K562 (cell line): ENCODE data around the gene ANGPTL3. TPM values are rescaled to one million over a fixed set of nuclear protein-coding genes. Genes with fewer than 3 reads are reported as not detected.
A peak's percentile ranks its signal among the peaks of the same experiment; 100 is the strongest.

Experiments used
- ARID1B ChIP-seq: fragments of 450-650 bp; IDR thresholded peaks from 2 replicates; pipeline ENCODE4 v1.6.1; 2016; ENCODE audit warnings: antibody characterized with exemption, mild to moderate bottlenecking, inconsistent platforms
- BMI1 ChIP-seq: fragments of 150-350 bp; IDR thresholded peaks from 2 replicates; pipeline ENCODE4 v1.6.1; 2014; ENCODE audit warnings: low read length
- ELF2 ChIP-seq: fragments of 250-450 bp; sonication (Bioruptor Pico); IDR thresholded peaks from 2 replicates; pipeline ENCODE4 v1.5.0; 2021; ENCODE audit warnings: mild to moderate bottlenecking
- EP400 ChIP-seq: fragments of 450-650 bp; IDR thresholded peaks from 2 replicates; pipeline ENCODE4 v1.6.1; 2017; ENCODE audit warnings: antibody characterized with exemption, mild to moderate bottlenecking, moderate library complexity
- JUND ChIP-seq, 2 experiments: IDR thresholded peaks; 2 replicates in 1 of 2; 3 replicates in 1 of 2; pipeline ENCODE4 v1.6.1; 2011; ENCODE audit warnings: borderline replicate concordance in 2 of 2, low read depth in 2 of 2, low read length in 2 of 2, improper control_type of control experiment in 1 of 2, missing biosample characterization in 1 of 2, missing genetic modification characterization in 1 of 2, missing genetic modification reagents in 1 of 2
- MAFG ChIP-seq: fragments of 450-650 bp; conservative IDR thresholded peaks from 2 replicates; pipeline ENCODE4 v1.6.1; 2016; ENCODE audit warnings: missing genetic modification characterization, missing compliant biosample characterization
- MAFK ChIP-seq: IDR thresholded peaks from 2 replicates; pipeline ENCODE4 v1.6.1; 2011; ENCODE audit warnings: low read length, improper control_type of control experiment
- MEIS2 ChIP-seq: fragments of 450-650 bp; IDR thresholded peaks from 2 replicates; pipeline ENCODE4 v1.6.1; 2014; ENCODE audit warnings: mild to moderate bottlenecking; ENCODE audit not compliant: partially characterized antibody
- MYC ChIP-seq, 2 experiments: fragments of 250-450 bp in 1 of 2; sonication (Bioruptor Pico) in 1 of 2; IDR thresholded peaks; 2 replicates each; pipeline versions ENCODE4 v1.5.1 to v1.6.1; 2012 to 2021; ENCODE audit warnings: low read depth in 2 of 2, borderline replicate concordance in 1 of 2, improper control_type of control experiment in 1 of 2, low read length in 1 of 2, mild to moderate bottlenecking in 1 of 2, moderate library complexity in 1 of 2
- TARDBP ChIP-seq: fragments of 450-650 bp; IDR thresholded peaks from 2 replicates; pipeline ENCODE4 v1.6.1; 2016
- ZBTB17 ChIP-seq: fragments of 450-650 bp; formaldehyde crosslinking; IDR thresholded peaks from 2 replicates; pipeline ENCODE4 v1.4.0; 2020; ENCODE audit warnings: mild to moderate bottlenecking
- ZNF551 ChIP-seq: fragments of 250-450 bp; sonication (Bioruptor Pico); IDR thresholded peaks from 2 replicates; pipeline ENCODE4 v1.5.0; 2021; ENCODE audit warnings: mild to moderate bottlenecking, moderate library complexity
- polyA plus RNA-seq, 8 experiments: library from polyadenylated mRNA; depleted of rRNA in 4 of 8; stranded (reverse) in 5 of 8; unstranded in 3 of 8; fragments of >200 nt; fragmentation: Nextera tagmentation in 2 of 8; fragmentation: Illumina TruSeq in 1 of 8; extraction: Ambion mirVana in 2 of 8; extraction: Trizol in 1 of 8; gene quantifications; 2 replicates each; pipeline versions ENCODE4 v1.2.1 to v1.2.3, GENCODE V29; 2011 to 2014; ENCODE audit warnings: inconsistent platforms in 1 of 8, missing spikeins in 1 of 8
- total RNA-seq, 7 experiments: library from RNA; depleted of rRNA in 6 of 7; stranded (reverse); fragments of >200 nt in 6 of 7; fragmentation: Illumina TruSeq in 2 of 7; extraction: Trizol in 2 of 7; gene quantifications; 2 replicates each; pipeline versions ENCODE4 v1.2.1 to v1.2.3, GENCODE V29; 2011 to 2021; ENCODE audit warnings: low replicate concordance in 1 of 7
- TF ChIP-seq, protein P1 (sequence below), 2 experiments: IDR thresholded peaks in 1 of 2; conservative IDR thresholded peaks in 1 of 2; 2 replicates each; pipeline ENCODE4 v1.6.1; 2016; ENCODE audit warnings: low read depth in 2 of 2, mild to moderate bottlenecking in 1 of 2, missing compliant biosample characterization in 1 of 2, missing genetic modification characterization in 1 of 2, moderate library complexity in 1 of 2
- TF ChIP-seq, protein P2 (sequence below): fragments of 250-450 bp; sonication (Bioruptor Pico); IDR thresholded peaks from 2 replicates; pipeline ENCODE4 v1.5.0; 2022; ENCODE audit warnings: mild to moderate bottlenecking
- TF ChIP-seq, protein P3 (sequence below): fragments of 250-450 bp; sonication (Bioruptor Pico); IDR thresholded peaks from 2 replicates; pipeline ENCODE4 v1.8.0; 2022; ENCODE audit warnings: inconsistent platforms, mild to moderate bottlenecking, moderate library complexity, borderline replicate concordance
- TF ChIP-seq, protein P4 (sequence below): fragments of 200-800 bp; sonication (Bioruptor generic); IDR thresholded peaks from 2 replicates; pipeline ENCODE4 v1.6.1; 2017; ENCODE audit warnings: missing genetic modification characterization, missing compliant biosample characterization
- TF ChIP-seq, protein P5 (sequence below): sonication (generic); formaldehyde crosslinking; IDR thresholded peaks from 2 replicates; pipeline ENCODE4 v1.8.1; 2023; ENCODE audit warnings: mild to moderate bottlenecking, missing genetic modification reagents

Gene ANGPTL3
- total and polyA plus RNA-seq, 9 of the 15 experiments (the other 6 are each of a cell fraction or from before 2014, with no cell fraction given) = not detected

DNA sequence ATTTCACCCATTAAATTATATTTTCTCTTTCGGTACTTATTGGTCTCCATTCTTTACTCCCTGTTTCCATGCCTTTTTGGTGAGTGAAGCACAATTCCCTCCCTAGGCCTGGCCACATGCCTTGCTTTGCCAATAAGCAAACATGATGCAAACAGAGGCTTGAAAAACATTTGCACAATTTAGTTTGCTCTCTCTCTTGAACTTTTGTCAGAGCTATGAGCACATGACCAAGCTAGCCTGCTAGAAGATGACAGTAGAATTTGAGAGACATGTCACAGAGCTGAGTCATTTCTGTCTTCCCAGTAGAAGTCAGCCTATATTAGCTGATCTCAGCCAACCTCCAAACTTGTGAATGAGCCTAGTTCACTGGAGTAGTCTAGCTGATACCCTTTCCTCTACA, 24.6 kb downstream of the ANGPTL3 start (continued):
- TF ChIP-seq MEIS2 (peak; percentile 73), JUND (IDR thresholded peaks at IDR 0.05; ENCODE audit: borderline replicate concordance, low read depth, low read length) (peak; percentile 81), JUND (tag; IDR thresholded peaks at IDR 0.05; ENCODE audit: borderline replicate concordance, low read depth, low read length) (peak; percentile 88), ARID1B (no peak), EP400 (no peak; the same call in none of the 2 replicates), TARDBP (no peak), ELF2 (CRISPR knock-in tag) (no peak), MAFG (tag) (peak; percentile 78), MAFK (peak; percentile 80), ZBTB17 (no peak), MYC (IDR thresholded peaks at IDR 0.05; ENCODE audit: low read depth, low read length) (peak; percentile 68), MYC (CRISPR knock-in tag; IDR thresholded peaks at IDR 0.05; ENCODE audit: borderline replicate concordance, low read depth) (no peak), ZNF551 (CRISPR knock-in tag) (no peak), BMI1 (no peak)
- TF ChIP-seq, protein P1, sequence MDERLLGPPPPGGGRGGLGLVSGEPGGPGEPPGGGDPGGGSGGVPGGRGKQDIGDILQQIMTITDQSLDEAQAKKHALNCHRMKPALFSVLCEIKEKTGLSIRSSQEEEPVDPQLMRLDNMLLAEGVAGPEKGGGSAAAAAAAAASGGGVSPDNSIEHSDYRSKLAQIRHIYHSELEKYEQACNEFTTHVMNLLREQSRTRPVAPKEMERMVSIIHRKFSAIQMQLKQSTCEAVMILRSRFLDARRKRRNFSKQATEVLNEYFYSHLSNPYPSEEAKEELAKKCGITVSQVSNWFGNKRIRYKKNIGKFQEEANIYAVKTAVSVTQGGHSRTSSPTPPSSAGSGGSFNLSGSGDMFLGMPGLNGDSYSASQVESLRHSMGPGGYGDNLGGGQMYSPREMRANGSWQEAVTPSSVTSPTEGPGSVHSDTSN (CRISPR knock-in tag; IDR thresholded peaks at IDR 0.05; ENCODE audit: low read depth) = no peak
- TF ChIP-seq, protein P1 (tag; conservative IDR thresholded peaks at IDR 0.05; ENCODE audit: low read depth) = peak; percentile 65
- TF ChIP-seq, protein P2, sequence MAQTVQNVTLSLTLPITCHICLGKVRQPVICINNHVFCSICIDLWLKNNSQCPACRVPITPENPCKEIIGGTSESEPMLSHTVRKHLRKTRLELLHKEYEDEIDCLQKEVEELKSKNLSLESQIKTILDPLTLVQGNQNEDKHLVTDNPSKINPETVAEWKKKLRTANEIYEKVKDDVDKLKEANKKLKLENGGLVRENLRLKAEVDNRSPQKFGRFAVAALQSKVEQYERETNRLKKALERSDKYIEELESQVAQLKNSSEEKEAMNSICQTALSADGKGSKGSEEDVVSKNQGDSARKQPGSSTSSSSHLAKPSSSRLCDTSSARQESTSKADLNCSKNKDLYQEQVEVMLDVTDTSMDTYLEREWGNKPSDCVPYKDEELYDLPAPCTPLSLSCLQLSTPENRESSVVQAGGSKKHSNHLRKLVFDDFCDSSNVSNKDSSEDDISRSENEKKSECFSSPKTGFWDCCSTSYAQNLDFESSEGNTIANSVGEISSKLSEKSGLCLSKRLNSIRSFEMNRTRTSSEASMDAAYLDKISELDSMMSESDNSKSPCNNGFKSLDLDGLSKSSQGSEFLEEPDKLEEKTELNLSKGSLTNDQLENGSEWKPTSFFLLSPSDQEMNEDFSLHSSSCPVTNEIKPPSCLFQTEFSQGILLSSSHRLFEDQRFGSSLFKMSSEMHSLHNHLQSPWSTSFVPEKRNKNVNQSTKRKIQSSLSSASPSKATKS (CRISPR knock-in tag) = no peak
- TF ChIP-seq, protein P3, sequence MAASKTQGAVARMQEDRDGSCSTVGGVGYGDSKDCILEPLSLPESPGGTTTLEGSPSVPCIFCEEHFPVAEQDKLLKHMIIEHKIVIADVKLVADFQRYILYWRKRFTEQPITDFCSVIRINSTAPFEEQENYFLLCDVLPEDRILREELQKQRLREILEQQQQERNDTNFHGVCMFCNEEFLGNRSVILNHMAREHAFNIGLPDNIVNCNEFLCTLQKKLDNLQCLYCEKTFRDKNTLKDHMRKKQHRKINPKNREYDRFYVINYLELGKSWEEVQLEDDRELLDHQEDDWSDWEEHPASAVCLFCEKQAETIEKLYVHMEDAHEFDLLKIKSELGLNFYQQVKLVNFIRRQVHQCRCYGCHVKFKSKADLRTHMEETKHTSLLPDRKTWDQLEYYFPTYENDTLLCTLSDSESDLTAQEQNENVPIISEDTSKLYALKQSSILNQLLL (CRISPR knock-in tag) = no peak
- TF ChIP-seq, protein P4, sequence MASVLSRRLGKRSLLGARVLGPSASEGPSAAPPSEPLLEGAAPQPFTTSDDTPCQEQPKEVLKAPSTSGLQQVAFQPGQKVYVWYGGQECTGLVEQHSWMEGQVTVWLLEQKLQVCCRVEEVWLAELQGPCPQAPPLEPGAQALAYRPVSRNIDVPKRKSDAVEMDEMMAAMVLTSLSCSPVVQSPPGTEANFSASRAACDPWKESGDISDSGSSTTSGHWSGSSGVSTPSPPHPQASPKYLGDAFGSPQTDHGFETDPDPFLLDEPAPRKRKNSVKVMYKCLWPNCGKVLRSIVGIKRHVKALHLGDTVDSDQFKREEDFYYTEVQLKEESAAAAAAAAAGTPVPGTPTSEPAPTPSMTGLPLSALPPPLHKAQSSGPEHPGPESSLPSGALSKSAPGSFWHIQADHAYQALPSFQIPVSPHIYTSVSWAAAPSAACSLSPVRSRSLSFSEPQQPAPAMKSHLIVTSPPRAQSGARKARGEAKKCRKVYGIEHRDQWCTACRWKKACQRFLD (CRISPR knock-in tag) = 0 out of 2 replicates have a peak, but pooled peaks have one; percentile 22
- TF ChIP-seq, protein P5, sequence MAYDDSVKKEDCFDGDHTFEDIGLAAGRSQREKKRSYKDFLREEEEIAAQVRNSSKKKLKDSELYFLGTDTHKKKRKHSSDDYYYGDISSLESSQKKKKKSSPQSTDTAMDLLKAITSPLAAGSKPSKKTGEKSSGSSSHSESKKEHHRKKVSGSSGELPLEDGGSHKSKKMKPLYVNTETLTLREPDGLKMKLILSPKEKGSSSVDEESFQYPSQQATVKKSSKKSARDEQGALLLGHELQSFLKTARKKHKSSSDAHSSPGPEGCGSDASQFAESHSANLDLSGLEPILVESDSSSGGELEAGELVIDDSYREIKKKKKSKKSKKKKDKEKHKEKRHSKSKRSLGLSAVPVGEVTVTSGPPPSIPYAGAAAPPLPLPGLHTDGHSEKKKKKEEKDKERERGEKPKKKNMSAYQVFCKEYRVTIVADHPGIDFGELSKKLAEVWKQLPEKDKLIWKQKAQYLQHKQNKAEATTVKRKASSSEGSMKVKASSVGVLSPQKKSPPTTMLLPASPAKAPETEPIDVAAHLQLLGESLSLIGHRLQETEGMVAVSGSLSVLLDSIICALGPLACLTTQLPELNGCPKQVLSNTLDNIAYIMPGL (CRISPR knock-in tag) = no peak
